Ovary (tissue), 3 donors: ENCODE data around the gene TP73.

Experiments used
- POLR2A ChIP-seq: fragments of 450-650 bp; IDR thresholded peaks from one replicate; pipeline ENCODE4 v1.6.1; 2017; ENCODE audit warnings: antibody characterized with exemption, mild to moderate bottlenecking, moderate library complexity
- TF ChIP-seq, protein P1 (sequence below), 3 donors: fragments of 450-650 bp in 2 of 3; fragments of 200-600 bp in 1 of 3; IDR thresholded peaks; one replicate each; pipeline versions ENCODE4 v1.5.1 to v1.8.0; 2016 to 2022; ENCODE audit warnings: antibody characterized with exemption in 3 of 3, mild to moderate bottlenecking in 1 of 3
- donor health status: DM: no; HTN: no; CAD: no.

DNA sequence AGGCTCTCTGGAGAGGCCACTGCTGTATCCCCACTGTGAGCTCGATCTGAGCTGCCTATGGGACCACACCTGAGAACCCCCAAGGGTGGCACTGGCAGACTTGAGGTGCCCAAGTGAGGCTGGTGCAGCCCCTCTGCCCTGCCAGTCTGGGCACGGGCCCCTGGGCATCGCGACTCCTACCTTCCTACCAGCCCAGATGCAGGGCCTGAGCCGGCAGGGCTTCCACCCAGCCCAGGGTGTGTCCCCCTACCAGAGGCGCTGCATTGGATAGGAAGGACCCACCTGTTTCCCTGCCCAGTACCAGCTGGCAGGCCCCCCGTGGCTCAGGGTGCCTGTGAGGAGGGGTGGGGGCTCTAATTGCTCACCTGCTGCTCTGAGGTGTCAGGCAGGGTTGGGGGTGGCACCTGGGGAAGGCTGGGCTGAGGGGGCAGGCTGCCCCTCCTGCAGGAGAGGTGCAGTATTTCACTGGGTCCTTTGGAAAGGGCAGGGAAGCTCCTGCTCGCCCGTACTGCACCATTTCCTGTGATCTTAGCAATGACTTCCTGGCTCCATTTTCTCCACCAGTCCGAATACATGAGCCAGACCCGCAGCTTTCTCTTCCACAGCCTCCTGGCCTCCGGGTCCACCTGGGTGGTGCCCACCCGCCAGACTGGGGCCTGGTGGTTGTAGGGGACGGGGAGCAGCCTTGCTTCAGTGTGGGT, 11.8 kb downstream of the TP73 start:
- TF ChIP-seq, protein P1, sequence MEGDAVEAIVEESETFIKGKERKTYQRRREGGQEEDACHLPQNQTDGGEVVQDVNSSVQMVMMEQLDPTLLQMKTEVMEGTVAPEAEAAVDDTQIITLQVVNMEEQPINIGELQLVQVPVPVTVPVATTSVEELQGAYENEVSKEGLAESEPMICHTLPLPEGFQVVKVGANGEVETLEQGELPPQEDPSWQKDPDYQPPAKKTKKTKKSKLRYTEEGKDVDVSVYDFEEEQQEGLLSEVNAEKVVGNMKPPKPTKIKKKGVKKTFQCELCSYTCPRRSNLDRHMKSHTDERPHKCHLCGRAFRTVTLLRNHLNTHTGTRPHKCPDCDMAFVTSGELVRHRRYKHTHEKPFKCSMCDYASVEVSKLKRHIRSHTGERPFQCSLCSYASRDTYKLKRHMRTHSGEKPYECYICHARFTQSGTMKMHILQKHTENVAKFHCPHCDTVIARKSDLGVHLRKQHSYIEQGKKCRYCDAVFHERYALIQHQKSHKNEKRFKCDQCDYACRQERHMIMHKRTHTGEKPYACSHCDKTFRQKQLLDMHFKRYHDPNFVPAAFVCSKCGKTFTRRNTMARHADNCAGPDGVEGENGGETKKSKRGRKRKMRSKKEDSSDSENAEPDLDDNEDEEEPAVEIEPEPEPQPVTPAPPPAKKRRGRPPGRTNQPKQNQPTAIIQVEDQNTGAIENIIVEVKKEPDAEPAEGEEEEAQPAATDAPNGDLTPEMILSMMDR (IDR thresholded peaks at IDR 0.05), result no peak
- TF ChIP-seq POLR2A, result no peak
